Gastrocnemius medialis (tissue), 4 donors: ENCODE results near the gene MIF.

Experiments used
- CTCF ChIP-seq, 5 experiments: fragments of 450-650 bp in 3 of 5; fragments of 200-600 bp in 2 of 5; sonication (generic) in 2 of 5; IDR thresholded peaks in 4 of 5; conservative IDR thresholded peaks in 1 of 5; 1 replicate in 4 of 5; 2 replicates in 1 of 5; pipeline ENCODE4 v1.5.1; 2016 to 2019; ENCODE audit warnings: antibody characterized with exemption in 5 of 5, mild to moderate bottlenecking in 3 of 5, moderate library complexity in 3 of 5
- POLR2A ChIP-seq, 2 donors: fragments of 450-650 bp; IDR thresholded peaks; one replicate each; pipeline ENCODE4 v1.6.1; 2017; ENCODE audit warnings: antibody characterized with exemption in 2 of 2, mild to moderate bottlenecking in 2 of 2, moderate library complexity in 2 of 2

GRCh38 chr22:23901600-23901999 lies 7.4 kb downstream of the MIF start:
- TF ChIP-seq CTCF (IDR thresholded peaks at IDR 0.05 in 4 of 5, conservative IDR thresholded peaks at IDR 0.05 in 1 of 5) (no peak), POLR2A (IDR thresholded peaks at IDR 0.05) (no peak)
